Ovary (tissue), 3 donors: ENCODE data around the gene ARHGAP29.

Experiments
- POLR2A ChIP-seq: fragments of 450-650 bp; IDR thresholded peaks from one replicate; pipeline ENCODE4 v1.6.1; 2017; ENCODE audit warnings: antibody characterized with exemption, mild to moderate bottlenecking, moderate library complexity
- TF ChIP-seq, protein P1 (sequence below), 3 donors: fragments of 450-650 bp in 2 of 3; fragments of 200-600 bp in 1 of 3; IDR thresholded peaks; one replicate each; pipeline versions ENCODE4 v1.5.1 to v1.8.0; 2016 to 2022; ENCODE audit warnings: antibody characterized with exemption in 3 of 3, mild to moderate bottlenecking in 1 of 3
- donor health status: DM: no; HTN: no; CAD: no.

GRCh38 chr1:94258873-94259331, 21.5 kb upstream of the ARHGAP29 start:
- TF ChIP-seq, protein P1, sequence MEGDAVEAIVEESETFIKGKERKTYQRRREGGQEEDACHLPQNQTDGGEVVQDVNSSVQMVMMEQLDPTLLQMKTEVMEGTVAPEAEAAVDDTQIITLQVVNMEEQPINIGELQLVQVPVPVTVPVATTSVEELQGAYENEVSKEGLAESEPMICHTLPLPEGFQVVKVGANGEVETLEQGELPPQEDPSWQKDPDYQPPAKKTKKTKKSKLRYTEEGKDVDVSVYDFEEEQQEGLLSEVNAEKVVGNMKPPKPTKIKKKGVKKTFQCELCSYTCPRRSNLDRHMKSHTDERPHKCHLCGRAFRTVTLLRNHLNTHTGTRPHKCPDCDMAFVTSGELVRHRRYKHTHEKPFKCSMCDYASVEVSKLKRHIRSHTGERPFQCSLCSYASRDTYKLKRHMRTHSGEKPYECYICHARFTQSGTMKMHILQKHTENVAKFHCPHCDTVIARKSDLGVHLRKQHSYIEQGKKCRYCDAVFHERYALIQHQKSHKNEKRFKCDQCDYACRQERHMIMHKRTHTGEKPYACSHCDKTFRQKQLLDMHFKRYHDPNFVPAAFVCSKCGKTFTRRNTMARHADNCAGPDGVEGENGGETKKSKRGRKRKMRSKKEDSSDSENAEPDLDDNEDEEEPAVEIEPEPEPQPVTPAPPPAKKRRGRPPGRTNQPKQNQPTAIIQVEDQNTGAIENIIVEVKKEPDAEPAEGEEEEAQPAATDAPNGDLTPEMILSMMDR (IDR thresholded peaks at IDR 0.05): no peak
- TF ChIP-seq POLR2A: no peak
